Pericardium fibroblast (primary cell): ENCODE measurements around the gene ALPI. TPM values are rescaled to one million over a fixed set of nuclear protein-coding genes. Genes with fewer than 3 reads are reported as not detected.

Experiments used
- total RNA-seq: library from RNA; depleted of rRNA; stranded (reverse); fragments of >200 nt; gene quantifications from 2 replicates; pipeline ENCODE4 v1.2.3, GENCODE V29; 2015

ALPI gene
- total RNA-seq = not detected in 2 replicates

GRCh38 chr2:232455426-232456255, at the start of gene ALPI:
Gene ALPI, plus strand, starts transcription at chr2:232456153. Its CDS starts 47 bp downstream, at chr2:232456200.

GRCh38 chr2:232406556-232407310, 49.2 kb upstream of the ALPI start, which contains the start of gene ALPG:
Gene ALPG, plus strand, starts transcription at chr2:232406844. Its CDS starts 51 bp downstream, at chr2:232406895.

GRCh38 chr2:232487385-232488096, 31.6 kb downstream of the ALPI start, which contains the start of gene ECEL1:
Gene ECEL1, minus strand, starts transcription at chr2:232487834. Its CDS starts 1,181 bp downstream, at chr2:232486653.

Other genes with a start within 250 kb of the ALPI start
- gene ALPP, start 77.4 kb upstream of the ALPI start, total RNA-seq = not detected in 2 replicates
- gene ALPG, start 49.3 kb upstream of the ALPI start, total RNA-seq = not detected in 2 replicates
- not detected in 2 replicates for gene ECEL1, start 31.7 kb downstream of the ALPI start, total RNA-seq
- gene PRSS56, start 64.2 kb downstream of the ALPI start, total RNA-seq = not detected in 2 replicates
- 0.26 TPM in 1 of 2 replicates, not detected in the other for gene CHRND, start 70.0 kb downstream of the ALPI start, total RNA-seq
- gene CHRNG, start 83.5 kb downstream of the ALPI start, total RNA-seq = 0.77 TPM in 1 of 2 replicates, not detected in the other
- gene TIGD1, start 94.4 kb downstream of the ALPI start, total RNA-seq = 2.3 and 2.6 TPM in 2 replicates
- 43.6 and 83.4 TPM in 2 replicates for gene EIF4E2, start 94.5 kb downstream of the ALPI start, total RNA-seq
- gene EFHD1, start 177.5 kb downstream of the ALPI start, total RNA-seq = 0.26 and 1.1 TPM in 2 replicates
- gene GIGYF2, start 241.2 kb downstream of the ALPI start, total RNA-seq = 27.7 and 44.5 TPM in 2 replicates